ENCODE measurements around the gene ZC3H18. TPM values are rescaled to one million over a fixed set of nuclear protein-coding genes. Genes with fewer than 3 reads are reported as not detected.

Gene ZC3H18
- total and polyA plus RNA-seq, 2 experiments from 2014 or later, result 30.0 to 40.7 TPM

- Mint-ChIP-seq H3K27ac (no peak overlapping the region), H3K4me3 (no peak overlapping the region), H3K4me1 (peaks cover 23% of the 10 kb centered on the region), H3K27me3 (ENCODE audit: insufficient read depth, low read depth, poor library complexity) (peaks cover 9% of the 10 kb centered on the region), H3K9me3 (no peaks in the 10 kb centered on the region), H3K36me3 (ENCODE audit: low read depth) (peaks cover 45% of the 10 kb centered on the region)
- Histone ChIP-seq H3K4me2 (no peak overlapping the region), H3F3A (replicated peaks; ENCODE audit: low read depth) (peaks cover 8% of the 10 kb centered on the region; the same call in 1 of the 2 replicates), H3K9me2 (ENCODE audit: insufficient read depth) (no peaks in the 10 kb centered on the region), H4K20me1 (replicated peaks; ENCODE audit: insufficient read depth) (0 out of 2 replicates have a peak, but pooled peaks cover 5% of the 10 kb centered on the region), H3K79me2 (replicated peaks; ENCODE audit: insufficient read depth) (no peaks in the 10 kb centered on the region), H3K36me3 (ENCODE audit: insufficient read depth) (peaks cover 13% of the 10 kb centered on the region; the same call in 1 of the 2 replicates), H3K4me3 (no peak overlapping the region), H3K27me3 (ENCODE audit: insufficient read depth) (no peaks in the 10 kb centered on the region), H3K4me1 (ENCODE audit: insufficient read depth) (peaks cover 10% of the 10 kb centered on the region; the same call in 1 of the 2 replicates), H2AFZ (no peak overlapping the region), H3K27ac (ENCODE audit: low read depth) (peak overlapping the region; percentile 45; the same call in 1 of the 2 replicates)
- ATAC-seq, result no peak
- DNase-seq (ENCODE audit: low spot score), result no peak
- no peak for TF ChIP-seq STAT1 (IDR thresholded peaks at IDR 0.05; ENCODE audit: unreplicated experiment)
- no peak for TF ChIP-seq ZNF331 (CRISPR knock-in tag; IDR thresholded peaks at IDR 0.05; ENCODE audit: low read depth)
- no peak for TF ChIP-seq POLR2AphosphoS5 (IDR thresholded peaks at IDR 0.05; ENCODE audit: low read depth)
- TF ChIP-seq NANOG (IDR thresholded peaks at IDR 0.05; ENCODE audit: borderline replicate concordance), result no peak
- TF ChIP-seq, protein P1, sequence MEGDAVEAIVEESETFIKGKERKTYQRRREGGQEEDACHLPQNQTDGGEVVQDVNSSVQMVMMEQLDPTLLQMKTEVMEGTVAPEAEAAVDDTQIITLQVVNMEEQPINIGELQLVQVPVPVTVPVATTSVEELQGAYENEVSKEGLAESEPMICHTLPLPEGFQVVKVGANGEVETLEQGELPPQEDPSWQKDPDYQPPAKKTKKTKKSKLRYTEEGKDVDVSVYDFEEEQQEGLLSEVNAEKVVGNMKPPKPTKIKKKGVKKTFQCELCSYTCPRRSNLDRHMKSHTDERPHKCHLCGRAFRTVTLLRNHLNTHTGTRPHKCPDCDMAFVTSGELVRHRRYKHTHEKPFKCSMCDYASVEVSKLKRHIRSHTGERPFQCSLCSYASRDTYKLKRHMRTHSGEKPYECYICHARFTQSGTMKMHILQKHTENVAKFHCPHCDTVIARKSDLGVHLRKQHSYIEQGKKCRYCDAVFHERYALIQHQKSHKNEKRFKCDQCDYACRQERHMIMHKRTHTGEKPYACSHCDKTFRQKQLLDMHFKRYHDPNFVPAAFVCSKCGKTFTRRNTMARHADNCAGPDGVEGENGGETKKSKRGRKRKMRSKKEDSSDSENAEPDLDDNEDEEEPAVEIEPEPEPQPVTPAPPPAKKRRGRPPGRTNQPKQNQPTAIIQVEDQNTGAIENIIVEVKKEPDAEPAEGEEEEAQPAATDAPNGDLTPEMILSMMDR (conservative IDR thresholded peaks at IDR 0.05; ENCODE audit: low read depth in 2 of 2), result no peak
- TF ChIP-seq CREB1 (CRISPR knock-in tag; IDR thresholded peaks at IDR 0.05; ENCODE audit: low read depth), result no peak
- TF ChIP-seq, protein P2, sequence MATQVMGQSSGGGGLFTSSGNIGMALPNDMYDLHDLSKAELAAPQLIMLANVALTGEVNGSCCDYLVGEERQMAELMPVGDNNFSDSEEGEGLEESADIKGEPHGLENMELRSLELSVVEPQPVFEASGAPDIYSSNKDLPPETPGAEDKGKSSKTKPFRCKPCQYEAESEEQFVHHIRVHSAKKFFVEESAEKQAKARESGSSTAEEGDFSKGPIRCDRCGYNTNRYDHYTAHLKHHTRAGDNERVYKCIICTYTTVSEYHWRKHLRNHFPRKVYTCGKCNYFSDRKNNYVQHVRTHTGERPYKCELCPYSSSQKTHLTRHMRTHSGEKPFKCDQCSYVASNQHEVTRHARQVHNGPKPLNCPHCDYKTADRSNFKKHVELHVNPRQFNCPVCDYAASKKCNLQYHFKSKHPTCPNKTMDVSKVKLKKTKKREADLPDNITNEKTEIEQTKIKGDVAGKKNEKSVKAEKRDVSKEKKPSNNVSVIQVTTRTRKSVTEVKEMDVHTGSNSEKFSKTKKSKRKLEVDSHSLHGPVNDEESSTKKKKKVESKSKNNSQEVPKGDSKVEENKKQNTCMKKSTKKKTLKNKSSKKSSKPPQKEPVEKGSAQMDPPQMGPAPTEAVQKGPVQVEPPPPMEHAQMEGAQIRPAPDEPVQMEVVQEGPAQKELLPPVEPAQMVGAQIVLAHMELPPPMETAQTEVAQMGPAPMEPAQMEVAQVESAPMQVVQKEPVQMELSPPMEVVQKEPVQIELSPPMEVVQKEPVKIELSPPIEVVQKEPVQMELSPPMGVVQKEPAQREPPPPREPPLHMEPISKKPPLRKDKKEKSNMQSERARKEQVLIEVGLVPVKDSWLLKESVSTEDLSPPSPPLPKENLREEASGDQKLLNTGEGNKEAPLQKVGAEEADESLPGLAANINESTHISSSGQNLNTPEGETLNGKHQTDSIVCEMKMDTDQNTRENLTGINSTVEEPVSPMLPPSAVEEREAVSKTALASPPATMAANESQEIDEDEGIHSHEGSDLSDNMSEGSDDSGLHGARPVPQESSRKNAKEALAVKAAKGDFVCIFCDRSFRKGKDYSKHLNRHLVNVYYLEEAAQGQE (IDR thresholded peaks at IDR 0.05; ENCODE audit: unreplicated experiment), result no peak
- no peak for TF ChIP-seq EZH2phosphoT487 (IDR thresholded peaks at IDR 0.05; ENCODE audit: unreplicated experiment)
- no peak for TF ChIP-seq EZH2 (IDR thresholded peaks at IDR 0.05; ENCODE audit: low read depth, unreplicated experiment)
- TF ChIP-seq JUNB (IDR thresholded peaks at IDR 0.05; ENCODE audit: unreplicated experiment), result no peak
- TF ChIP-seq ZNF462 (CRISPR knock-in tag; IDR thresholded peaks at IDR 0.05), result no peak
- no peak for TF ChIP-seq ZNF114 (CRISPR knock-in tag; IDR thresholded peaks at IDR 0.05)
- TF ChIP-seq, protein P3, sequence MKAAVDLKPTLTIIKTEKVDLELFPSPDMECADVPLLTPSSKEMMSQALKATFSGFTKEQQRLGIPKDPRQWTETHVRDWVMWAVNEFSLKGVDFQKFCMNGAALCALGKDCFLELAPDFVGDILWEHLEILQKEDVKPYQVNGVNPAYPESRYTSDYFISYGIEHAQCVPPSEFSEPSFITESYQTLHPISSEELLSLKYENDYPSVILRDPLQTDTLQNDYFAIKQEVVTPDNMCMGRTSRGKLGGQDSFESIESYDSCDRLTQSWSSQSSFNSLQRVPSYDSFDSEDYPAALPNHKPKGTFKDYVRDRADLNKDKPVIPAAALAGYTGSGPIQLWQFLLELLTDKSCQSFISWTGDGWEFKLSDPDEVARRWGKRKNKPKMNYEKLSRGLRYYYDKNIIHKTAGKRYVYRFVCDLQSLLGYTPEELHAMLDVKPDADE (IDR thresholded peaks at IDR 0.05), result no peak
Observed at GRCh38 chr16:88629835-88630234, 59.6 kb downstream of the ZC3H18 start.
